ENCODE measurements around the gene PLCE1. TPM values are rescaled to one million over a fixed set of nuclear protein-coding genes. Genes with fewer than 3 reads are reported as not detected.

The PLCE1 gene
- total RNA-seq, 2 donors from 2014 or later: 0.04 to 0.07 TPM

DNA sequence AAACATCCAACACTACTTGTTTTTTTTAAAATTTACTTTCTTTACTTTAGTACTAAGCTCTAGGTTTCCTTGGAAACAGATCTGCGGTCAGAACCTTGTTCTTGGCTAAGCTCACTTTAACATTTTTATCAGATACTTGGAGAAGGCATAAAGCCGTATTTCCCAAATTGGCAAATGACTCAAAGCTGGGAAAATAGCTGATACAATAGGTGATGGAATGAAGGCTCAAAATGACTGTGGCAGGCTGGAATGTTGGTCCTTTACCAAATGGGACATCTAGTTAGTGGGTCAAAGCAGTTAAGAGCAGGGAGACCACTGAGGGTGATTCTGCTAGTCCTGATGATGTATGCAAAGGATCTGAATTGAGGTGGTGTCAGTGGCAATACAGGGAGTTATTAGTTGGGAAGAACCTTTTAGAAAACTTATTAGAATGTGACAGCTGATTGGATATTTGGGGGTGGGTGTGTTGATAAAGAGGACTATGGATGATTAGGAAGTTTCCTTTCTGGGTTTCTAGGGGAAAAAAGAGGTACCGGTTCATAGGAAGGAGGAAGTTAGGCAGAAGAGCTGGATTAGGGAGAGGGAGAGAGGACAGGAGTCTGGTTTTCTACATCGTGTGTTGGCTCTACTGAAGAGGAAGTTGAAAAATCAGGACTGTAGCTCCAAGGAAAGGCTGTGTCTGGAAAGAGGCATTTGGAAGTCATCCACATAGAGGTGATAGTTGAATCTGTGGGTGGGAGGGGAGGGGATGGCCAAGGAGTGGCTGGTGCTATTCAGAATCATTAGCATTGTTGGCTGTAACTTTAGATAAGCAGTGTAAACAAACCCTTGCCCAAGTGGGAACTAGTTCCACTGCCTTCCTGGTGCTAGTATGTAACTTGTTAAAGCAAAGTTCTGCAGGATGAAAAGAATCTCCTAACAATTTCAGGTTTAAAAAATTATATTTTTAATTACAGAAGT is 13.1 kb downstream of the PLCE1 start:
- no peak for DNase-seq (ENCODE audit: low spot score in 2 of 2)
- ATAC-seq: no peak
- Mint-ChIP-seq H3K9me3 (no peaks in the 10 kb centered on the region), H3K27ac (no peak overlapping the region), H3K36me3 (no peaks in the 10 kb centered on the region)

GRCh38 chr10:94008526-94008925 is 14.8 kb downstream of the PLCE1 start:
- no peak for ATAC-seq
- H3K27ac Mint-ChIP-seq: no peak overlapping the region
- no peak for DNase-seq (ENCODE audit: low spot score in 2 of 2)
- no peaks in the 10 kb centered on the region for H3K9me3 Mint-ChIP-seq
- H3K36me3 Mint-ChIP-seq: no peaks in the 10 kb centered on the region

GRCh38 chr10:94010116-94010515 is 16.4 kb downstream of the PLCE1 start:
- no peak for ATAC-seq
- DNase-seq (ENCODE audit: low spot score in 2 of 2): no peak
- Mint-ChIP-seq H3K27ac (no peak overlapping the region), H3K36me3 (no peaks in the 10 kb centered on the region), H3K9me3 (no peaks in the 10 kb centered on the region)

- Mint-ChIP-seq H3K9me3 (no peaks in the 10 kb centered on the region), H3K27ac (no peak overlapping the region), H3K36me3 (no peaks in the 10 kb centered on the region)
- DNase-seq (ENCODE audit: low spot score in 2 of 2): no peak
- no peak for ATAC-seq
Observed at GRCh38 chr10:94010886-94011285, 17.2 kb downstream of the PLCE1 start.

- Mint-ChIP-seq H3K9me3 (no peaks in the 10 kb centered on the region), H3K27ac (no peak overlapping the region), H3K36me3 (no peaks in the 10 kb centered on the region)
- no peak for DNase-seq (ENCODE audit: low spot score in 2 of 2)
- ATAC-seq: no peak
Observed at GRCh38 chr10:94011296-94011695, 17.6 kb downstream of the PLCE1 start.

- Mint-ChIP-seq H3K36me3 (no peaks in the 10 kb centered on the region), H3K9me3 (no peaks in the 10 kb centered on the region), H3K27ac (no peak overlapping the region)
- DNase-seq (ENCODE audit: low spot score in 2 of 2): no peak
- ATAC-seq: no peak
Observed at GRCh38 chr10:94012834-94013233, 19.1 kb downstream of the PLCE1 start.

GRCh38 chr10:94013331-94013760 is 19.6 kb downstream of the PLCE1 start:
- no peaks in the 10 kb centered on the region for H3K36me3 Mint-ChIP-seq
- DNase-seq (ENCODE audit: low spot score in 2 of 2) (no peak), ATAC-seq (no peak)
- H3K27ac Mint-ChIP-seq: no peak overlapping the region
- no peaks in the 10 kb centered on the region for H3K9me3 Mint-ChIP-seq

GRCh38 chr10:94014304-94014703 is 20.6 kb downstream of the PLCE1 start:
- Mint-ChIP-seq H3K9me3 (no peaks in the 10 kb centered on the region), H3K27ac (no peak overlapping the region), H3K36me3 (no peaks in the 10 kb centered on the region)
- no peak for DNase-seq (ENCODE audit: low spot score in 2 of 2)
- no peak for ATAC-seq

DNA sequence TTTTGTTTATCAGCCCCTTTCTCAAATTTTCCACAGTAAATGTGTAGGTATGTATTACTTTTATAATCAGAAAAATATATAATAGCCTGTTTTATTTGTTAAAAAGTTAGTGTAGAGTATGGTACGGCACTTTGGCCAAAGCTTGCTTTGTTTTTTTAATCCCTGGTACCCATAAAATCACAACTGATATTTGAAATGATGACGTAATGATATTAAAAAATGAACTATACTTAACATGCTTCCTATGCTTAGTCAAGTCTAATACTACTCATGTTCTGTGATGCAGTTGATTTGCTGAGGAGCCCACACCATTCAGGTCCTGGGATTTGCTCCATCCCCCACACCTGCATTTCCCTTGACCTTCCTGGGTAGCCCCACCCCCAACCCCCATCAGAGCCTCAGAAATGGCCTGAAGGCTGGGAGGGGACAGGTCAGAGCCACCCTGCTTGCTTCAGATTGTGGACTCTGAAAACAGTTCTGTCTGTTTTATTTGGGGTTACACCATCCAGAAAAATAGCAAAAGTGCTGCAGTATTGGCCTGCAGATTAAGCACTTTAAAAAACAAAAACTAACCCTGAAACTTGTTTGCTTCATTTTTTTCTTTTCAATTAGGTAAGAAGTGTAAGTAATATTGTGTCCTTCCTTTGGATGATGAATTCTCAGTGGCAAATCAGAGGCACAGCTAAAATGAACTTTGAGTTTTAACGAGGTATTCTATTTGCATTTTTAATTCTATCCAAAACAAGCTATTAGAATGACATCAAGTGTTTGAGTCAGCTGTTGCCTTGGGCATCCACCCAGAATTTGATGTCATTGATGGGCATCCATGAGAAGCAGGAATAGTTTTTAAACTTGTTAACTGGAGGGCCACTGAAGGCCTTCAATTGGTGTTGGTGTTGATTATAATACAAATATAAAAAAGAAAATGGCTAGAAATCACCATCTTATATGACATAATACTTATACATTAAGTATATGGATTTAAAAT is 23.3 kb downstream of the PLCE1 start:
- Mint-ChIP-seq H3K9me3 (no peaks in the 10 kb centered on the region), H3K36me3 (no peaks in the 10 kb centered on the region), H3K27ac (no peak overlapping the region)
- ATAC-seq (no peak), DNase-seq (ENCODE audit: low spot score in 2 of 2) (no peak)

GRCh38 chr10:94018107-94018506 is 24.4 kb downstream of the PLCE1 start:
- H3K36me3 Mint-ChIP-seq: no peaks in the 10 kb centered on the region
- no peak for DNase-seq (ENCODE audit: low spot score in 2 of 2)
- H3K27ac Mint-ChIP-seq: no peak overlapping the region
- H3K9me3 Mint-ChIP-seq: no peaks in the 10 kb centered on the region
- no peak for ATAC-seq

DNA sequence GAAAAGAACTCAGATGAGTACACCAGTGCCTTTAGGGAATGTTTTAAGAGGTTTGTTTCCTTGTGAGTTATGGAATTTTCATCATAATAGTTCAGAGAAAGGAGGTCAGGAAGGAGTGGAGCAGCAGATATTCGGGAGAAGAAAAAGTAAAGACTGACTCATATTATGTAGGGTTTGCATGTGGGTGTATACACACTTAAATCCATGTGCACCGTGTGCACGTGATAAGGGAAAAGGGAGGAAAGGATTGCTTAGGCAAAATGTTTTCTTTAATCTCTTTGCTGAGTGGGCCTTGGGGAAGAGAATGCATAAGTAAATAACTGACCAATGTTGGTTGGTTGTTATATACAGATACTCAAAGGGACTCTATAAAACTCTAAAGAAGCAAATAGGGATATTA is 30.2 kb downstream of the PLCE1 start:
- peaks cover 9 to 18% of the 10 kb centered on the region in 2 donors for H3K9me3 Mint-ChIP-seq
- DNase-seq (ENCODE audit: low spot score in 2 of 2): no peak
- peaks cover 0 to 4% of the 10 kb centered on the region in 2 donors for H3K36me3 Mint-ChIP-seq
- no peak overlapping the region for H3K27ac Mint-ChIP-seq
- ATAC-seq: no peak

DNA sequence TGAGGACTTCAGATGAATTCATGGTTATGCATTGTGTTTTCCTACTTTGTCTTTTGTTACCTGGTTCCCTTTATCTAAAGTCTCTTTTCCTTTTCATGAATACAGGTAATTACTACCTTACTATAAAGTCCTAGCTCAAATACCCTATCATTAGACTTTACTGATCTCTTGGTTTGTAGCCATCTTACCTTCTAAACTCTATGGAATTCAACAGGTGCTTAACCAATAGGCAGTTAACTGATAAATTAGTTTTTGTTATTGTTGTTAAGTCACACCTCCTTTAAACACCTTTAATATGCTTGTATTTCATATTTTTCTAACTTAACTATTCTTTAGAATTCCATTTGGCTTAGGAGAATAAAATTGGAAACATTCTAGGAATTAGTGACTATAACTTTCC is 30.7 kb downstream of the PLCE1 start:
- Mint-ChIP-seq H3K27ac (no peak overlapping the region), H3K9me3 (peaks cover 12 to 21% of the 10 kb centered on the region in 2 donors), H3K36me3 (peaks cover 3 to 7% of the 10 kb centered on the region in 2 donors)
- ATAC-seq (no peak), DNase-seq (ENCODE audit: low spot score in 2 of 2) (no peak)

- Mint-ChIP-seq H3K9me3 (peaks cover 14 to 23% of the 10 kb centered on the region in 2 donors), H3K27ac (no peak overlapping the region), H3K36me3 (peaks cover 7 to 10% of the 10 kb centered on the region in 2 donors)
- ATAC-seq (no peak), DNase-seq (ENCODE audit: low spot score in 2 of 2) (no peak)
Observed at GRCh38 chr10:94025806-94026205, 32.1 kb downstream of the PLCE1 start.

DNA sequence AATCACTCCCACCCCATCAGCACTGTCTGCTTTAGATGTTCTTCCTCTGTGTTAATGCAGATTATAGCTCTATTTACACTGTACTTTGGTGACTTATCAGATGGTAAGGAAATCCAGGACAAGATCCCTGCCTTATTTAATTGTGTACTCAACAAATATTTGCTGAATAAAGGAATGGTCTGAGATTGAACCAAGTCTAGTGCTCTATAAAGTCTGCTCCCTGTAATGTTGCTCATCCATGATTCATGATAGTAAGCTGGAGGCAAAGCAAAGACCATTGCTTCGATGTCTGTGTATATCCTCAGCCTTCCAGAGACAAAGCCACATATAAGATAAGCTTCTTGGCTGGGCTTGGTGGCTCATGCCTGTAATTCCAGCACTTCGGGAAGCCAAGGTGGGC is 33.5 kb downstream of the PLCE1 start:
- no peak for ATAC-seq

GRCh38 chr10:94029955-94030354 is 36.2 kb downstream of the PLCE1 start:
- no peak for ATAC-seq
- H3K27ac Mint-ChIP-seq: no peak overlapping the region
- H3K9me3 Mint-ChIP-seq: peaks cover 26 to 32% of the 10 kb centered on the region in 2 donors
- DNase-seq (ENCODE audit: low spot score in 2 of 2): no peak
- peaks cover 19 to 21% of the 10 kb centered on the region in 2 donors for H3K36me3 Mint-ChIP-seq

More for the DNA sequence above, 33.5 kb downstream of the PLCE1 start:
- Mint-ChIP-seq H3K36me3 (peaks cover 19 to 21% of the 10 kb centered on the region in 2 donors), H3K9me3 (peaks cover 21 to 32% of the 10 kb centered on the region in 2 donors), H3K27ac (no peak overlapping the region)
- no peak for DNase-seq (ENCODE audit: low spot score in 2 of 2)

- ATAC-seq (no peak), DNase-seq (ENCODE audit: low spot score in 2 of 2) (no peak)
- H3K27ac Mint-ChIP-seq: no peak overlapping the region
- peaks cover 7 to 8% of the 10 kb centered on the region in 2 donors for H3K36me3 Mint-ChIP-seq
- peaks cover 9 to 12% of the 10 kb centered on the region in 2 donors for H3K9me3 Mint-ChIP-seq
Observed at GRCh38 chr10:94035982-94036765, 42.4 kb downstream of the PLCE1 start.
